Neural cell (in vitro differentiated cells): ENCODE results near the gene CDC16. TPM values are rescaled to one million over a fixed set of nuclear protein-coding genes. Genes with fewer than 3 reads are reported as not detected.
"Not testable (repeated sequence)": the region's sequence is repeated elsewhere in the genome, so short reads cannot be mapped to it uniquely, and the experiment has no call there.

Source experiments
- H2AFZ ChIP-seq: fragments of 200-600, 300-800 bp; sonication (generic), shearing (Covaris generic); 2 replicates; pipeline ENCODE4 v1.6.0; 2014; ENCODE audit warnings: low read depth, mild to moderate bottlenecking, antibody characterized with exemption, low read length, moderate library complexity
- H3F3A ChIP-seq: fragments of 200-600 bp; shearing (Covaris generic); 2 replicates; pipeline ENCODE4 v1.6.1; 2016; ENCODE audit warnings: mild to moderate bottlenecking, moderate library complexity, mixed read lengths, antibody characterized with exemption, low read length; ENCODE audit not compliant: insufficient read depth, poor library complexity, severe bottlenecking
- H3K27ac ChIP-seq: fragments of 200-600, 300-800 bp; sonication (generic), shearing (Covaris generic); 2 replicates; pipeline ENCODE4 v1.5.1; 2014; ENCODE audit warnings: mild to moderate bottlenecking, low read length, moderate library complexity
- H3K27me3 ChIP-seq: fragments of 300-800, 200-600 bp; sonication (generic), shearing (Covaris generic); 2 replicates; pipeline ENCODE4 v1.6.0; 2014; ENCODE audit warnings: mild to moderate bottlenecking, low read depth, low read length, moderate library complexity; ENCODE audit not compliant: insufficient read depth
- H3K36me3 ChIP-seq: fragments of 300-800, 200-600 bp; sonication (generic), shearing (Covaris generic); 2 replicates; pipeline ENCODE4 v1.5.1; 2014; ENCODE audit warnings: mild to moderate bottlenecking, antibody characterized with exemption, low read length, moderate library complexity; ENCODE audit not compliant: insufficient read depth
- H3K4me2 ChIP-seq: fragments of 300-800, 200-600 bp; sonication (generic), shearing (Covaris generic); 2 replicates; pipeline ENCODE4 v1.6.0; 2014; ENCODE audit warnings: mild to moderate bottlenecking, low read length
- H3K4me3 ChIP-seq: fragments of 300-800, 200-600 bp; sonication (generic), shearing (Covaris generic); 2 replicates; pipeline ENCODE4 v1.5.1; 2014; ENCODE audit warnings: mild to moderate bottlenecking, low read length, moderate library complexity
- H3K79me2 ChIP-seq: fragments of 200-600 bp; shearing (Covaris generic); replicated peaks from 2 replicates; pipeline ENCODE4 v1.6.0; 2014; ENCODE audit warnings: mild to moderate bottlenecking, low read length, moderate library complexity; ENCODE audit not compliant: insufficient read depth
- H3K9ac ChIP-seq: fragments of 300-800, 200-600 bp; sonication (generic), shearing (Covaris generic); 2 replicates; pipeline ENCODE4 v1.6.1; 2016; ENCODE audit warnings: mild to moderate bottlenecking, low read length, mixed read lengths
- H3K9me2 ChIP-seq: fragments of 200-600 bp; shearing (Covaris generic); 2 replicates; pipeline ENCODE4 v1.6.1; 2016; ENCODE audit warnings: mild to moderate bottlenecking, low read length, mixed read lengths; ENCODE audit not compliant: insufficient read depth
- H3K9me3 ChIP-seq: fragments of 200-600, 300-800 bp; sonication (generic), shearing (Covaris generic); 2 replicates; pipeline ENCODE4 v1.6.1; 2016; ENCODE audit warnings: mild to moderate bottlenecking, mixed run types, low read length, moderate library complexity, mixed read lengths
- H4K20me1 ChIP-seq: fragments of 200-600 bp; shearing (Covaris generic); 2 replicates; pipeline ENCODE4 v1.6.1; 2016; ENCODE audit warnings: mild to moderate bottlenecking, mixed run types; ENCODE audit not compliant: insufficient read depth
- CTCF ChIP-seq: fragments of 450-650 bp; IDR thresholded peaks from 2 replicates; pipeline ENCODE4 v1.5.1; 2014; ENCODE audit warnings: antibody characterized with exemption, mild to moderate bottlenecking, moderate library complexity; ENCODE audit not compliant: poor library complexity, severe bottlenecking
- EP300 ChIP-seq: fragments of 450-650 bp; conservative IDR thresholded peaks from 2 replicates; pipeline ENCODE4 v1.6.1; 2014; ENCODE audit warnings: antibody characterized with exemption, mild to moderate bottlenecking, moderate library complexity; ENCODE audit not compliant: poor library complexity, severe bottlenecking
- EZH2 ChIP-seq: fragments of 200-600, 300-800 bp; shearing (Covaris generic), sonication (generic); IDR thresholded peaks from 2 replicates; pipeline ENCODE4 v1.6.1; 2014; ENCODE audit warnings: antibody characterized with exemption, low read length, borderline replicate concordance, mild to moderate bottlenecking; ENCODE audit not compliant: insufficient read depth, poor library complexity, severe bottlenecking
- MXI1 ChIP-seq: fragments of 450-650 bp; conservative IDR thresholded peaks from 2 replicates; pipeline ENCODE4 v1.6.1; 2014; ENCODE audit warnings: antibody characterized with exemption, mild to moderate bottlenecking; ENCODE audit not compliant: poor library complexity, severe bottlenecking
- POLR2AphosphoS5 ChIP-seq: IDR thresholded peaks from 2 replicates; pipeline ENCODE4 v1.6.1; 2012
- RAD21 ChIP-seq: fragments of 450-650 bp; conservative IDR thresholded peaks from 2 replicates; pipeline ENCODE4 v1.6.1; 2014; ENCODE audit warnings: antibody characterized with exemption, mild to moderate bottlenecking, moderate library complexity
- REST ChIP-seq: IDR thresholded peaks from 2 replicates; pipeline ENCODE4 v1.6.1; 2012; ENCODE audit warnings: borderline replicate concordance
- SMC3 ChIP-seq: fragments of 450-650 bp; conservative IDR thresholded peaks from 2 replicates; pipeline ENCODE4 v1.6.1; 2014; ENCODE audit warnings: antibody characterized with exemption, mild to moderate bottlenecking, moderate library complexity; ENCODE audit not compliant: poor library complexity
- TAF1 ChIP-seq: IDR thresholded peaks from 2 replicates; pipeline ENCODE4 v1.6.1; 2012; ENCODE audit warnings: low read depth
- polyA plus RNA-seq: library from polyadenylated mRNA; depleted of rRNA; stranded (reverse); fragments of >200 nt; gene quantifications from 2 replicates; pipeline ENCODE4 v1.2.3, GENCODE V29; 2014

The CDC16 gene
- polyA plus RNA-seq, 1 donor from 2014 or later = 78.4 TPM

GRCh38 chr13:114264313-114264712 is 29.6 kb downstream of the CDC16 start:
- not testable (repeated sequence) for H3K9me2 ChIP-seq, H3K9ac ChIP-seq, H3F3A ChIP-seq, H3K79me2 ChIP-seq, H3K27me3 ChIP-seq, H2AFZ ChIP-seq, H3K27ac ChIP-seq, H4K20me1 ChIP-seq, H3K9me3 ChIP-seq, H3K4me3 ChIP-seq, H3K4me2 ChIP-seq
- H3K36me3 ChIP-seq = peaks cover 14% of the 10 kb centered on the region

GRCh38 chr13:114264886-114265611 is 30.4 kb downstream of the CDC16 start:
- Histone ChIP-seq H3K9ac (no peak overlapping the region), H3K4me2 (no peak overlapping the region), H3K27ac (no peak overlapping the region), H2AFZ (no peak overlapping the region), H3K4me3 (no peak overlapping the region), H3K9me2 (no peaks in the 10 kb centered on the region), H3K27me3 (no peaks in the 10 kb centered on the region), H3K36me3 (peaks cover 13% of the 10 kb centered on the region), H4K20me1 (no peaks in the 10 kb centered on the region), H3K9me3 (no peaks in the 10 kb centered on the region), H3F3A (no peaks in the 10 kb centered on the region), H3K79me2 (no peaks in the 10 kb centered on the region)
- no peak for TF ChIP-seq POLR2AphosphoS5
- TF ChIP-seq TAF1 = no peak
- no peak for TF ChIP-seq EZH2
- no peak for TF ChIP-seq CTCF
- no peak for TF ChIP-seq MXI1
- no peak for TF ChIP-seq REST

- no peaks in the 10 kb centered on the region for H3K79me2 ChIP-seq
- H3K4me3 ChIP-seq = no peak overlapping the region
- no peak overlapping the region for H2AFZ ChIP-seq
- H3K9me2 ChIP-seq = no peaks in the 10 kb centered on the region
- H3K36me3 ChIP-seq = peaks cover 13% of the 10 kb centered on the region
- H3K27ac ChIP-seq = no peak overlapping the region
- no peaks in the 10 kb centered on the region for H3F3A ChIP-seq
- H3K4me2 ChIP-seq = no peak overlapping the region
- no peaks in the 10 kb centered on the region for H4K20me1 ChIP-seq
- no peak for TF ChIP-seq MXI1
- no peak for TF ChIP-seq RAD21
- TF ChIP-seq EP300 = no peak
- TF ChIP-seq POLR2AphosphoS5 = no peak
- no peak for TF ChIP-seq TAF1
- no peak for TF ChIP-seq CTCF
- no peak for TF ChIP-seq EZH2
- TF ChIP-seq SMC3 = no peak
- no peak for TF ChIP-seq REST
- no peaks in the 10 kb centered on the region for H3K9me3 ChIP-seq
- H3K27me3 ChIP-seq = no peaks in the 10 kb centered on the region
- H3K9ac ChIP-seq = no peak overlapping the region
Measured at GRCh38 chr13:114266241-114266640, 31.5 kb downstream of the CDC16 start.
